Measurements from ENCODE around the gene IFIT5. TPM values are rescaled to one million over a fixed set of nuclear protein-coding genes. Genes with fewer than 3 reads are reported as not detected.

Gene IFIT5
- polyA plus RNA-seq, 2 of the 4 experiments (the other 2 are of a cell fraction) = 7.8 to 11.5 TPM

DNA sequence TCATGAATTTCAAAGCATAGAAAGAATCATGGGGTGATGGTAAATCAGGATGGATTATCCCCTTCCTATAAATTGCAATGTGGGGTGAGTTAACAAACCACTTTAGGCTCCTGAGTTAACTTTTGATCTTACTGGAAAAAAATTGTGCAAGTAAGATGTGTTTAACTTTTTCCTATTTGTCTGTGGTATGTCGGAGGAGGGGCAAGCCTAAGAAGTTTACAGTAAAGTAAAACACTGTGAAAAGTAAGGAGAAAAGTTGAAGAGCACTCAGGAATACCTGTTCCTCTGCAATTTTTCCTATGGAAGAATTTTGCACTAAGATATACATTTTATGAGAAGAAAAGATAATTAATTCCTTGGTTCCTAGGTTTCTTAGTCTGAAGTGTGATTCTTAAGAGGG lies 44.4 kb downstream of the IFIT5 start:
- CTCF ChIA-PET = interaction anchor here (0.6 to 0.7 kb wide), 2 partner anchors 15 to 206 kb away, joined by 3 read pairs; no protein-coding TSS in a partner anchor
- H3K4me3 ChIP-seq = no peak overlapping the region
- WGBS (ENCODE audit: missing lambda C conversion rate) = 89% methylated on average over 1 of the region's 1 CpG

GRCh38 chr10:89463846-89464537 lies 49.6 kb downstream of the IFIT5 start:
- Histone ChIP-seq H3K27ac (no peak overlapping the region), H3K9me3 (no peaks in the 10 kb centered on the region), H3K4me2 (no peak overlapping the region), H3K4me3 (no peak overlapping the region), H3K4me1 (peaks cover 18% of the 10 kb centered on the region; the same call in 2 of the 3 replicates)
- no peak for ATAC-seq
- 62% methylated on average over 6 of the region's 6 CpGs for WGBS (ENCODE audit: missing lambda C conversion rate)
- POLR2A ChIA-PET = no interaction called here
- DNase-seq (ENCODE audit: low read depth in 1 of 2, low spot score in 1 of 2) = no peak
- CTCF ChIA-PET = no interaction called here
- no peak for TF ChIP-seq JUN (IDR thresholded peaks at IDR 0.05)
- no peak for TF ChIP-seq KDM5A (IDR thresholded peaks at IDR 0.05)
- TF ChIP-seq, protein P1, sequence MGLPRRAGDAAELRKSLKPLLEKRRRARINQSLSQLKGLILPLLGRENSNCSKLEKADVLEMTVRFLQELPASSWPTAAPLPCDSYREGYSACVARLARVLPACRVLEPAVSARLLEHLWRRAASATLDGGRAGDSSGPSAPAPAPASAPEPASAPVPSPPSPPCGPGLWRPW (IDR thresholded peaks at IDR 0.05) = no peak
- TF ChIP-seq REST (IDR thresholded peaks at IDR 0.05) = no peak
- no peak for TF ChIP-seq CHD4 (IDR thresholded peaks at IDR 0.05; ENCODE audit: borderline replicate concordance)
- TF ChIP-seq SMC3 (IDR thresholded peaks at IDR 0.05) = no peak
- TF ChIP-seq POLR2AphosphoS2 (conservative IDR thresholded peaks at IDR 0.05; ENCODE audit: low read length) = no peak
- TF ChIP-seq SREBF2 (IDR thresholded peaks at IDR 0.05) = no peak
- no peak for TF ChIP-seq RNF2 (IDR thresholded peaks at IDR 0.05; ENCODE audit: borderline replicate concordance, low read depth)
- no peak for TF ChIP-seq JUNB (IDR thresholded peaks at IDR 0.05)
- no peak for TF ChIP-seq TP53 (CRISPR knock-in tag; IDR thresholded peaks at IDR 0.05)
- no peak for TF ChIP-seq ZC3H11A (IDR thresholded peaks at IDR 0.05)
- TF ChIP-seq FOXS1 (CRISPR knock-in tag; IDR thresholded peaks at IDR 0.05) = no peak
- TF ChIP-seq FOSB (CRISPR knock-in tag; IDR thresholded peaks at IDR 0.05) = no peak
- no peak for FAIRE-seq

More for the DNA sequence above, 44.4 kb downstream of the IFIT5 start:
- 0 out of 6 replicates have a peak overlapping the region, but pooled peaks of 1 of the 2 experiments have one; percentile 4 for H3K27ac ChIP-seq
- no peaks in the 10 kb centered on the region for H3K9me3 ChIP-seq
- POLR2A ChIA-PET = no interaction called here
- TF ChIP-seq REST (IDR thresholded peaks at IDR 0.05) = no peak
- TF ChIP-seq EP300 (IDR thresholded peaks at IDR 0.05) = no peak
- TF ChIP-seq CBX8 (IDR thresholded peaks at IDR 0.05) = no peak
- TF ChIP-seq RNF2 (IDR thresholded peaks at IDR 0.05; ENCODE audit: borderline replicate concordance, low read depth) = no peak
- TF ChIP-seq GATA3 (IDR thresholded peaks at IDR 0.05; ENCODE audit: borderline replicate concordance) = no peak
- no peak for TF ChIP-seq SMC3 (IDR thresholded peaks at IDR 0.05)
- no peak for TF ChIP-seq EHMT2 (IDR thresholded peaks at IDR 0.05; ENCODE audit: low read depth)
- TF ChIP-seq MAFK (IDR thresholded peaks at IDR 0.05; ENCODE audit: partially characterized antibody) = no peak
- FAIRE-seq (no peak), ATAC-seq (no peak), DNase-seq (ENCODE audit: low read depth in 1 of 2, low spot score in 1 of 2) (no peak)
- peak overlapping the region; percentile 56 for H3K4me2 ChIP-seq
- H3K4me1 ChIP-seq = peaks cover 11% of the 10 kb centered on the region

Measured in A549 (cell line).